Measurements from ENCODE around the gene PIP5K1A. TPM values are rescaled to one million over a fixed set of nuclear protein-coding genes. Genes with fewer than 3 reads are reported as not detected.

Gene PIP5K1A
- total and polyA plus RNA-seq, 4 donors = 16.5 to 67.6 (median 43.3) TPM

- Histone ChIP-seq H3K36me3 (ENCODE audit: control insufficient read depth in 1 of 2, insufficient read depth in 2 of 2, low read length in 1 of 2) (peaks cover 2% of the 10 kb centered on the region in 2 donors), H3K9me3 (ENCODE audit: control insufficient read depth, low read length) (no peaks in the 10 kb centered on the region), H3K27ac (ENCODE audit: low read depth in 1 of 2, low read length in 2 of 2) (peak within 1 kb of the TSS; percentile 37 to 49), H3K4me1 (ENCODE audit: control insufficient read depth in 1 of 2, insufficient read depth in 2 of 2, low read length in 2 of 2) (peaks cover 0 to 3% of the 10 kb centered on the region in 2 donors), H3K27me3 (ENCODE audit: control insufficient read depth in 1 of 2, insufficient read depth in 2 of 2, low read length in 1 of 2) (no peaks in the 10 kb centered on the region), H3K4me3 (ENCODE audit: low read length in 2 of 2) (peak within 1 kb of the TSS; percentile 67 to 78)
- DNase-seq (peak; percentile 97 to 98), ATAC-seq (ENCODE audit: low FRiP score) (peak; percentile 98)
- WGBS, 2 donors = 8 to 9% methylated on average over 56 of the region's 56 CpGs
- intact Hi-C loops (cut with DNase I) = loop anchor here in 1 of 2 donors (5.0 kb wide), 1 partner anchor 57 kb away; the partner anchor contains the start of gene PIP5K1A
These were observed 56.2 kb downstream of the PIP5K1A start, which contains the start of gene PSMD4 for GRCh38 chr1:151254217-151255213. PSMD4 (plus strand) TSS chr1:151254734; CDS start chr1:151254783, 49 bp downstream.

- H3K36me3 ChIP-seq (ENCODE audit: control insufficient read depth in 1 of 2, insufficient read depth in 2 of 2, low read length in 1 of 2) = no peaks in the 10 kb centered on the region
- no peak overlapping the region for H3K27ac ChIP-seq (ENCODE audit: low read depth in 1 of 2, low read length in 2 of 2)
- H3K4me3 ChIP-seq (ENCODE audit: low read length in 2 of 2) = peak overlapping the region; percentile 67 to 78
- intact Hi-C loops (cut with DNase I) = no loop called here
- no peaks in the 10 kb centered on the region for H3K9me3 ChIP-seq (ENCODE audit: control insufficient read depth, low read length)
- DNase-seq (no peak), ATAC-seq (ENCODE audit: low FRiP score) (no peak)
- H3K4me1 ChIP-seq (ENCODE audit: control insufficient read depth in 1 of 2, insufficient read depth in 2 of 2, low read length in 2 of 2) = peaks cover 0 to 3% of the 10 kb centered on the region in 2 donors
- no peaks in the 10 kb centered on the region for H3K27me3 ChIP-seq (ENCODE audit: control insufficient read depth in 1 of 2, insufficient read depth in 2 of 2, low read length in 1 of 2)
- 29 to 31% methylated on average over 10 of the region's 10 CpGs for WGBS, 2 donors
These were observed 57.0 kb downstream of the PIP5K1A start for GRCh38 chr1:151255381-151255780.

GRCh38 chr1:151259351-151259750, 61.0 kb downstream of the PIP5K1A start:
- Histone ChIP-seq H3K27me3 (ENCODE audit: control insufficient read depth in 1 of 2, insufficient read depth in 2 of 2, low read length in 1 of 2) (no peaks in the 10 kb centered on the region), H3K4me1 (ENCODE audit: control insufficient read depth in 1 of 2, insufficient read depth in 2 of 2, low read length in 2 of 2) (peaks cover 0 to 3% of the 10 kb centered on the region in 2 donors), H3K4me3 (ENCODE audit: low read length in 2 of 2) (no peak overlapping the region), H3K27ac (ENCODE audit: low read depth in 1 of 2, low read length in 2 of 2) (no peak overlapping the region), H3K36me3 (ENCODE audit: control insufficient read depth in 1 of 2, insufficient read depth in 2 of 2, low read length in 1 of 2) (peaks cover 0 to 2% of the 10 kb centered on the region in 2 donors), H3K9me3 (ENCODE audit: control insufficient read depth, low read length) (no peaks in the 10 kb centered on the region)
- DNase-seq = no peak
- WGBS, 2 donors = 69 to 77% methylated on average over 2 of the region's 2 CpGs
- intact Hi-C loops (cut with DNase I) = no loop called here
- no peak for ATAC-seq (ENCODE audit: low FRiP score)

- no peak overlapping the region for H3K27ac ChIP-seq (ENCODE audit: low read depth in 1 of 2, low read length in 2 of 2)
- H3K36me3 ChIP-seq (ENCODE audit: control insufficient read depth in 1 of 2, insufficient read depth in 2 of 2, low read length in 1 of 2) = peaks cover 2 to 16% of the 10 kb centered on the region in 2 donors
- no peaks in the 10 kb centered on the region for H3K4me1 ChIP-seq (ENCODE audit: control insufficient read depth in 1 of 2, insufficient read depth in 2 of 2, low read length in 2 of 2)
- H3K9me3 ChIP-seq (ENCODE audit: control insufficient read depth, low read length) = no peaks in the 10 kb centered on the region
- ATAC-seq (ENCODE audit: low FRiP score) (no peak), DNase-seq (no peak)
- no peaks in the 10 kb centered on the region for H3K27me3 ChIP-seq (ENCODE audit: control insufficient read depth in 1 of 2, insufficient read depth in 2 of 2, low read length in 1 of 2)
- intact Hi-C loops (cut with DNase I) = no loop called here
- WGBS, 2 donors = 88% methylated on average over 13 to 14 of the region's 14 CpGs
- H3K4me3 ChIP-seq (ENCODE audit: low read length in 2 of 2) = no peak overlapping the region
These were observed 67.3 kb downstream of the PIP5K1A start for GRCh38 chr1:151265446-151266236.

GRCh38 chr1:151266315-151266714, 68.0 kb downstream of the PIP5K1A start:
- intact Hi-C loops (cut with DNase I) = no loop called here
- Histone ChIP-seq H3K9me3 (ENCODE audit: control insufficient read depth, low read length) (no peaks in the 10 kb centered on the region), H3K27ac (ENCODE audit: low read depth in 1 of 2, low read length in 2 of 2) (no peak overlapping the region), H3K4me1 (ENCODE audit: control insufficient read depth in 1 of 2, insufficient read depth in 2 of 2, low read length in 2 of 2) (no peaks in the 10 kb centered on the region), H3K4me3 (ENCODE audit: low read length in 2 of 2) (no peak overlapping the region), H3K27me3 (ENCODE audit: control insufficient read depth in 1 of 2, insufficient read depth in 2 of 2, low read length in 1 of 2) (no peaks in the 10 kb centered on the region), H3K36me3 (ENCODE audit: control insufficient read depth in 1 of 2, insufficient read depth in 2 of 2, low read length in 1 of 2) (peaks cover 2 to 16% of the 10 kb centered on the region in 2 donors)
- WGBS, 2 donors = 93% methylated on average over 3 of the region's 3 CpGs
- DNase-seq (no peak), ATAC-seq (ENCODE audit: low FRiP score) (no peak)

GRCh38 chr1:151266821-151267220, 68.5 kb downstream of the PIP5K1A start:
- Histone ChIP-seq H3K4me1 (ENCODE audit: control insufficient read depth in 1 of 2, insufficient read depth in 2 of 2, low read length in 2 of 2) (no peaks in the 10 kb centered on the region), H3K9me3 (ENCODE audit: control insufficient read depth, low read length) (no peaks in the 10 kb centered on the region), H3K27ac (ENCODE audit: low read depth in 1 of 2, low read length in 2 of 2) (no peak overlapping the region), H3K36me3 (ENCODE audit: control insufficient read depth in 1 of 2, insufficient read depth in 2 of 2, low read length in 1 of 2) (peaks cover 2 to 16% of the 10 kb centered on the region in 2 donors), H3K4me3 (ENCODE audit: low read length in 2 of 2) (no peak overlapping the region), H3K27me3 (ENCODE audit: control insufficient read depth in 1 of 2, insufficient read depth in 2 of 2, low read length in 1 of 2) (no peaks in the 10 kb centered on the region)
- no peak for ATAC-seq (ENCODE audit: low FRiP score)
- intact Hi-C loops (cut with DNase I) = no loop called here
- DNase-seq = no peak
- 72 to 85% methylated on average over 8 of the region's 8 CpGs for WGBS, 2 donors

- no peak overlapping the region for H3K4me3 ChIP-seq (ENCODE audit: low read length in 2 of 2)
- intact Hi-C loops (cut with DNase I) = no loop called here
- H3K36me3 ChIP-seq (ENCODE audit: control insufficient read depth in 1 of 2, insufficient read depth in 2 of 2, low read length in 1 of 2) = peaks cover 2 to 16% of the 10 kb centered on the region in 2 donors
- DNase-seq (no peak), ATAC-seq (ENCODE audit: low FRiP score) (no peak)
- WGBS, 2 donors = 75 to 78% methylated on average over 4 of the region's 4 CpGs
- H3K4me1 ChIP-seq (ENCODE audit: control insufficient read depth in 1 of 2, insufficient read depth in 2 of 2, low read length in 2 of 2) = no peaks in the 10 kb centered on the region
- H3K9me3 ChIP-seq (ENCODE audit: control insufficient read depth, low read length) = no peaks in the 10 kb centered on the region
- H3K27ac ChIP-seq (ENCODE audit: low read depth in 1 of 2, low read length in 2 of 2) = no peak overlapping the region
- no peaks in the 10 kb centered on the region for H3K27me3 ChIP-seq (ENCODE audit: control insufficient read depth in 1 of 2, insufficient read depth in 2 of 2, low read length in 1 of 2)
These were observed 69.4 kb downstream of the PIP5K1A start for GRCh38 chr1:151267760-151268159.

- DNase-seq = no peak
- no peak overlapping the region for H3K27ac ChIP-seq (ENCODE audit: low read depth in 1 of 2, low read length in 2 of 2)
- H3K9me3 ChIP-seq (ENCODE audit: control insufficient read depth, low read length) = no peaks in the 10 kb centered on the region
- no peaks in the 10 kb centered on the region for H3K4me1 ChIP-seq (ENCODE audit: control insufficient read depth in 1 of 2, insufficient read depth in 2 of 2, low read length in 2 of 2)
- H3K4me3 ChIP-seq (ENCODE audit: low read length in 2 of 2) = no peak overlapping the region
- no peak for ATAC-seq (ENCODE audit: low FRiP score)
- WGBS, 2 donors = 67% methylated on average over 3 of the region's 3 CpGs
- H3K36me3 ChIP-seq (ENCODE audit: control insufficient read depth in 1 of 2, insufficient read depth in 2 of 2, low read length in 1 of 2) = no peaks in the 10 kb centered on the region
- H3K27me3 ChIP-seq (ENCODE audit: control insufficient read depth in 1 of 2, insufficient read depth in 2 of 2, low read length in 1 of 2) = no peaks in the 10 kb centered on the region
- intact Hi-C loops (cut with DNase I) = no loop called here
These were observed 75.6 kb downstream of the PIP5K1A start for GRCh38 chr1:151273924-151274466.

All from aorta (tissue), 5 donors.